ENCODE measurements around the gene NEO1. TPM values are rescaled to one million over a fixed set of nuclear protein-coding genes. Genes with fewer than 3 reads are reported as not detected.

Gene NEO1
- polyA plus RNA-seq, 1 donor (not counting 4 experiments of a cell fraction or from before 2014, with no cell fraction given) = 4.4 TPM

DNA sequence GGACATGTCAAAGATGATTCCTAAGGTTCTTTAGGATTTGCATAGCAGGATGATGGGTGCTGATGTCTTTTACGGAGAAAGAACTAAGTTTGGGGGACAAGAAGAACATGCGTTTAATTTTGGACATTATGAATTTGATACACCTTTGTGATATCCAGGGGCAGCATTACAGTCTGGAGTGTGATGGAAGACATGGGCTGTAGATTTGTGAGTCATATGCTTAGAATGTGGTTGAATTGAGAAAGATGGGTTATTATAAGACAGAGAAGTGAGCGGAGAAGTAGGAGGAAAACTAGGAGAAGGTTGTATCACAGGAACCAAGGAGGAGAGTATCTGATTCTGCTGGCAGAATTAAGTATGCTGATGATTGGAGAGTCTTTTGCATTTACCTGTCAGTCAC lies 20.6 kb downstream of the NEO1 start:
- no peak overlapping the region for H2AFZ ChIP-seq (ENCODE audit: control insufficient read depth, low read length)
- H3K27me3 ChIP-seq (ENCODE audit: control insufficient read depth, extremely low read depth, insufficient read depth, low read length) = no peaks in the 10 kb centered on the region
- DNase-seq (ENCODE audit: low read depth, low spot score) = no peak
- no peak overlapping the region for H3K9ac ChIP-seq (ENCODE audit: control insufficient read depth, extremely low read depth, insufficient read depth, low read length)
- H3K79me2 ChIP-seq (ENCODE audit: control insufficient read depth, insufficient read depth, low read length) = no peaks in the 10 kb centered on the region
- no peak for TF ChIP-seq EZH2 (IDR thresholded peaks at IDR 0.05; ENCODE audit: low read length)
- TF ChIP-seq, protein P1, sequence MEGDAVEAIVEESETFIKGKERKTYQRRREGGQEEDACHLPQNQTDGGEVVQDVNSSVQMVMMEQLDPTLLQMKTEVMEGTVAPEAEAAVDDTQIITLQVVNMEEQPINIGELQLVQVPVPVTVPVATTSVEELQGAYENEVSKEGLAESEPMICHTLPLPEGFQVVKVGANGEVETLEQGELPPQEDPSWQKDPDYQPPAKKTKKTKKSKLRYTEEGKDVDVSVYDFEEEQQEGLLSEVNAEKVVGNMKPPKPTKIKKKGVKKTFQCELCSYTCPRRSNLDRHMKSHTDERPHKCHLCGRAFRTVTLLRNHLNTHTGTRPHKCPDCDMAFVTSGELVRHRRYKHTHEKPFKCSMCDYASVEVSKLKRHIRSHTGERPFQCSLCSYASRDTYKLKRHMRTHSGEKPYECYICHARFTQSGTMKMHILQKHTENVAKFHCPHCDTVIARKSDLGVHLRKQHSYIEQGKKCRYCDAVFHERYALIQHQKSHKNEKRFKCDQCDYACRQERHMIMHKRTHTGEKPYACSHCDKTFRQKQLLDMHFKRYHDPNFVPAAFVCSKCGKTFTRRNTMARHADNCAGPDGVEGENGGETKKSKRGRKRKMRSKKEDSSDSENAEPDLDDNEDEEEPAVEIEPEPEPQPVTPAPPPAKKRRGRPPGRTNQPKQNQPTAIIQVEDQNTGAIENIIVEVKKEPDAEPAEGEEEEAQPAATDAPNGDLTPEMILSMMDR (optimal IDR thresholded peaks at IDR 0.05 in 1 of 3, IDR thresholded peaks at IDR 0.05 in 1 of 3, conservative IDR thresholded peaks at IDR 0.05 in 1 of 3; ENCODE audit: extremely low read depth in 1 of 3, insufficient read depth in 2 of 3, low read length in 3 of 3) = no peak
- H3K27ac ChIP-seq (ENCODE audit: control insufficient read depth, insufficient read depth, low read length) = no peak overlapping the region
- no peaks in the 10 kb centered on the region for H4K20me1 ChIP-seq (ENCODE audit: control insufficient read depth, extremely low read depth, insufficient read depth, low read length)
- no peak for FAIRE-seq
- H3K4me1 ChIP-seq (ENCODE audit: control insufficient read depth, extremely low read depth, insufficient read depth, low read length) = no peaks in the 10 kb centered on the region
- dilution Hi-C loops (cut with MboI; ENCODE audit: extremely low pct_ligation_motif_present, low sequenced_read_pairs) = no loop called here
- H3K9me3 ChIP-seq (ENCODE audit: control insufficient read depth, low read depth, low read length) = no peaks in the 10 kb centered on the region
- no peak overlapping the region for H3K4me3 ChIP-seq (ENCODE audit: control insufficient read depth in 2 of 3, extremely low read depth in 1 of 3, insufficient read depth in 2 of 3, low read depth in 1 of 3, low read length in 3 of 3)
- no peak overlapping the region for H3K4me2 ChIP-seq (ENCODE audit: control insufficient read depth, extremely low read depth, insufficient read depth, low read depth, low read length)
- H3K36me3 ChIP-seq (ENCODE audit: control insufficient read depth in 2 of 2, extremely low read depth in 1 of 2, insufficient read depth in 2 of 2, low read length in 2 of 2) = no peaks in the 10 kb centered on the region
- H3K9me1 ChIP-seq (ENCODE audit: control insufficient read depth, extremely low read depth, insufficient read depth, low read length) = no peaks in the 10 kb centered on the region

DNA sequence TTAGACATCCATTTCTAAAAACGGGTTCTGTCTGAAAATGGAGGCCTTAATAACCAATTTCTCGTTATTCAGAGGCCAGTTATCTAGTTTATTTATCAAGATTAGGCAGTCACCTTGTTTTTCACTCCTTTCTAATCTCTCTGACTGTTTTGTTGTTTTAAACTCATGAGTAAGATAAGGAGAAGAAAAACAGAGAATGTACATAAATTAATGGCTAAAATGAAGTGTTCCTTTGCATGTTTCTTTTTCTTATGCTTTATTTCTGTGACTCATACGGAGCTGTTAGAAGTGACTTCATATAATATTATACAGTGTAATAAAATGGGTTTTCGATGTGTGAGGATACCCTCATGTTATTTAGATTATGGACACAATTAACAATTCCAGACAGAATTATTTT lies 22.0 kb downstream of the NEO1 start:
- Histone ChIP-seq H3K4me1 (ENCODE audit: control insufficient read depth, extremely low read depth, insufficient read depth, low read length) (peaks cover 5% of the 10 kb centered on the region), H2AFZ (ENCODE audit: control insufficient read depth, low read length) (no peak overlapping the region), H3K79me2 (ENCODE audit: control insufficient read depth, insufficient read depth, low read length) (no peaks in the 10 kb centered on the region), H3K27me3 (ENCODE audit: control insufficient read depth, extremely low read depth, insufficient read depth, low read length) (no peaks in the 10 kb centered on the region), H3K4me3 (ENCODE audit: control insufficient read depth in 2 of 3, extremely low read depth in 1 of 3, insufficient read depth in 2 of 3, low read depth in 1 of 3, low read length in 3 of 3) (no peak overlapping the region), H3K9ac (ENCODE audit: control insufficient read depth, extremely low read depth, insufficient read depth, low read length) (no peak overlapping the region), H3K4me2 (ENCODE audit: control insufficient read depth, extremely low read depth, insufficient read depth, low read depth, low read length) (no peak overlapping the region), H3K9me1 (ENCODE audit: control insufficient read depth, extremely low read depth, insufficient read depth, low read length) (no peaks in the 10 kb centered on the region), H3K36me3 (ENCODE audit: control insufficient read depth in 2 of 2, extremely low read depth in 1 of 2, insufficient read depth in 2 of 2, low read length in 2 of 2) (no peaks in the 10 kb centered on the region), H3K27ac (ENCODE audit: control insufficient read depth, insufficient read depth, low read length) (no peak overlapping the region), H3K9me3 (ENCODE audit: control insufficient read depth, low read depth, low read length) (no peaks in the 10 kb centered on the region), H4K20me1 (ENCODE audit: control insufficient read depth, extremely low read depth, insufficient read depth, low read length) (no peaks in the 10 kb centered on the region)
- dilution Hi-C loops (cut with MboI; ENCODE audit: extremely low pct_ligation_motif_present, low sequenced_read_pairs) = no loop called here
- TF ChIP-seq EZH2 (IDR thresholded peaks at IDR 0.05; ENCODE audit: low read length) = no peak
- FAIRE-seq (no peak), DNase-seq (ENCODE audit: low read depth, low spot score) (no peak)

DNA sequence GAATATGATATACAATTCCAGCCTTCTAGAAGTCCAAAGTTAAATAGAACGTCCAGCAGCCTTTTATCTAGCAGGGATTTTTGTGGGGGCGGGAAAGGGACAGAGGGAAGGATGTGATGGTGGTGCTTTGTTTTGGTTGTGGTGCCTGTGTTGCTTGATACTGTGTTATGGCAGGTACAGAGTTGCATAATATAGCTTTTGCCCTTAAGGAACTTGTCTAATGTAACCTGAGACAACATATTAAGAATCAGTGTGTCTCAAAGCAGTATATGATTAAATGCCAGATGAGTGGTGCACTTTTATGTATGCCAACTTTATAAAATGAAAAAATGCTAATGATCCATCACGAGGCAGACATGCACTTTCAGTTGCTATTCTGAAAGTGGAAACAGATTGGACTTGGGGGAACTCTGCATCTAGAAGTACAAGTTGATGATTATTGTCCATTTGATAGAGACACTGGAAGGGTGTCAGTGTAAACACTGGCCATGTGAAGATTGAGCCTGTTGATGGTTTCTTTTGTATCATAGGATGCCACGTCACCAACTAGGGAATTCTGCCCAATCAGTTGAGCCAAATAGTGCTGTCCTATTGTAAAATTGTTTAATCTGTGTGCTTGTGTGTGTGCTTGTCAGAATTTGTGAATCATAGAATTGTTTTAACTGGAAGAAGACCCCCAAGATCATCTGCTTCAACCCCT lies 23.0 kb downstream of the NEO1 start:
- Histone ChIP-seq H3K27me3 (ENCODE audit: control insufficient read depth, extremely low read depth, insufficient read depth, low read length) (no peaks in the 10 kb centered on the region), H3K9ac (ENCODE audit: control insufficient read depth, extremely low read depth, insufficient read depth, low read length) (no peak overlapping the region), H3K9me1 (ENCODE audit: control insufficient read depth, extremely low read depth, insufficient read depth, low read length) (no peaks in the 10 kb centered on the region), H3K4me3 (ENCODE audit: control insufficient read depth in 2 of 3, extremely low read depth in 1 of 3, insufficient read depth in 2 of 3, low read depth in 1 of 3, low read length in 3 of 3) (no peak overlapping the region), H3K79me2 (ENCODE audit: control insufficient read depth, insufficient read depth, low read length) (no peaks in the 10 kb centered on the region), H2AFZ (ENCODE audit: control insufficient read depth, low read length) (no peak overlapping the region), H4K20me1 (ENCODE audit: control insufficient read depth, extremely low read depth, insufficient read depth, low read length) (no peaks in the 10 kb centered on the region), H3K4me1 (ENCODE audit: control insufficient read depth, extremely low read depth, insufficient read depth, low read length) (peaks cover 5% of the 10 kb centered on the region), H3K9me3 (ENCODE audit: control insufficient read depth, low read depth, low read length) (no peaks in the 10 kb centered on the region), H3K4me2 (ENCODE audit: control insufficient read depth, extremely low read depth, insufficient read depth, low read depth, low read length) (peak overlapping the region; percentile 48), H3K27ac (ENCODE audit: control insufficient read depth, insufficient read depth, low read length) (no peak overlapping the region), H3K36me3 (ENCODE audit: control insufficient read depth in 2 of 2, extremely low read depth in 1 of 2, insufficient read depth in 2 of 2, low read length in 2 of 2) (no peaks in the 10 kb centered on the region)
- no peak for TF ChIP-seq EZH2 (IDR thresholded peaks at IDR 0.05; ENCODE audit: low read length)
- TF ChIP-seq, protein P1 (optimal IDR thresholded peaks at IDR 0.05 in 1 of 3, IDR thresholded peaks at IDR 0.05 in 1 of 3, conservative IDR thresholded peaks at IDR 0.05 in 1 of 3; ENCODE audit: extremely low read depth in 1 of 3, insufficient read depth in 2 of 3, low read length in 3 of 3) = no peak
- dilution Hi-C loops (cut with MboI; ENCODE audit: extremely low pct_ligation_motif_present, low sequenced_read_pairs) = no loop called here
- DNase-seq (ENCODE audit: low read depth, low spot score) (no peak), FAIRE-seq (no peak)

Data from keratinocyte (primary cell).